ENCODE results near the gene BEST1.
"Not testable (repeated sequence)": the region's sequence is repeated elsewhere in the genome, so short reads cannot be mapped to it uniquely, and the experiment has no call there.

The BEST1 gene

DNA sequence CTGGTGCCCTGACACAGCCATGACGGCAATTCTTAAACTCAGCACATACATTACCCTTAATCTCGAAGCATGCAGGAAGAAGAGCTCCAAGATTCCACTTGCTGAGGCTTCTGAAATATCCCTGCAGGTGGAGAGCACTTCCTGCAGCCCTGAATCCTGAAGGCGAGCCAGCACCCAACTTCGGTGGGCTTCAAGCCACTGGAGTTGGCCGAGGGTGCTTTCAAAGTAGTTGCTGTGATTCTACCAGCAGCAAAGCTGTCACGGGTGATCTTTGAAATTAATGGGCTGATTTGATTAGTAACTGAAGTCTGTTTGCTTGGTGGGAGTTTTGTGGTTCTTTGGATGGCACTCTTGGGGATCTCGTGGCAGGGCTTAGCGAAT, 26.3 kb downstream of the BEST1 start:
- no peak for DNase-seq (ENCODE audit: low read depth, low spot score)

DNA sequence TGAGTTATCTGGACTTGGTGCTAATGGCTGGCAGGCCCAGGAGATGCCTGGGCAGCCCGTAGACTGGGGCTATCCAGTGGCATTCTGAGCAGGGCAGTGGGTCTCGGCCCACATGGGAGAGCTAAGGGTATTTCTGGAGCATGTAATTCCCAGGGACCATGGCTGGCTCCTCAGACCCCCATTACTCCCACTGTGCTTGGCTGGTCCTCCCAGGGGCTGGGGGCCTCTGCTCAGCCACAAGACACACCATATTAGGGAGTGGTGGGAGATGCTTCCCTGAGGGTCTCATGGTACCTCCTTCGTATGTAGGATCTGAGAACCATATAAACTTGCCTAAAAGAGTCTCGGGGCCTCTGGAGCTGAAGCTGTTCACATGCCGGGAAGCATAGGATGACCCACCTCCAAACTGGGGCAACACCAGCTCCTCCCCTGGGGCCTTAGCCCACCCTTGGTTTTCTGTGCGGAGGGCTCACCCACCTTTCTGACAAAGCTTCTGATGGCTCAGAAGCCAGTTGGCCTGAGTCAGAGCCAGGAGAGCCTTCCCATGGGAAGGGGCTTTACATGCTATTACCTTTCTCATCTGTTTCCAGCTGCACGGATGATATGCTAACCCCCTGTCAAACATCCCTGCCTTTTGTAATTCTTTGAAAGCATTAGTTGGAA, 26.8 kb downstream of the BEST1 start:
- DNase-seq (ENCODE audit: low read depth, low spot score) = no peak

DNA sequence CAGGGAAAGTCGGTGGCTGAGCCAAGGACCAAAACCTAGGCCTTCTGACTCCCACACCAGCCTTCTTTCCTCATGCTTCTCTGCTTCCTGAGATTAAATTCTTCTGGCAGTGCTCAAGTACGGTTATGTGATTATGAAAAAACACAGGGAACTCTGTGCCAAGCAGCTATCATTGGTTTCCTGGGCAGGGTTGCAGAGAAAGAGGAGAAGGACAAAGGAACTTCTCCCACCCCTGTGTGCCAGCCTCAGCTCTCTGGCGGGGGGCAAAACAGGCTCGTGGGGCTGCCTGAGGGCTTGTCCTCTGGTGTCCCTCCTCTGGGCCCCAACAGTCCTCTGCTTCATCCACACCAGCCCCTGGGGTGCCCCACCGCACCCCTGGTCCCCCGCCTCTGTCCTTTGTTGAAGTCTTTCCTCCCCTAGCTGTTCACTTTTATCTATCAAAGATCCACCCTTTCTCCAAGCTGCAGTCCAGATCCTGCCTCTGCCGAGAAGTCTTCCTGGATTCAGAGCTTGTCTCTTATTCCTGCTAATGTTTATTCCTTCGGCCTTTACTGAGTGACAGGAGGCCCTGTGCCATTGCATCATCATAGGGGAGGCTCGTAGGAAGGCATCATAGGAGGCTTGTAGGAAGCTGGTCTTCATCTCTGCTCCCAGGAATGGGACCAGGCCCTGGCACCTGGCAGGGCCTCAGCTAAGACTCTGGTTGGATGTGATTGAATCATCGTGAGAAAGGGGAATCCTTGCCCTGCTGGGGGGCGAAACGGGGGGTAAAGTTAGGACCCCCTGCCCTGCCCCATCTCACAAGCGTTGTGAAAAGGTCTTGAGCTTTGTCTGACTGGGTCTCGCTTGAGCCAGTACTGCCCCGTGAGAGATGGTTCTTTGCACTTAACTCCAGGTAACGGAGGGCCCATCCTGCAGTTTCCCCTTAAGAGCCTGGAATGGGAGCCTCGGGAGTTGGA, 28.8 kb downstream of the BEST1 start:
- DNase-seq (ENCODE audit: low read depth, low spot score) = no peak

DNA sequence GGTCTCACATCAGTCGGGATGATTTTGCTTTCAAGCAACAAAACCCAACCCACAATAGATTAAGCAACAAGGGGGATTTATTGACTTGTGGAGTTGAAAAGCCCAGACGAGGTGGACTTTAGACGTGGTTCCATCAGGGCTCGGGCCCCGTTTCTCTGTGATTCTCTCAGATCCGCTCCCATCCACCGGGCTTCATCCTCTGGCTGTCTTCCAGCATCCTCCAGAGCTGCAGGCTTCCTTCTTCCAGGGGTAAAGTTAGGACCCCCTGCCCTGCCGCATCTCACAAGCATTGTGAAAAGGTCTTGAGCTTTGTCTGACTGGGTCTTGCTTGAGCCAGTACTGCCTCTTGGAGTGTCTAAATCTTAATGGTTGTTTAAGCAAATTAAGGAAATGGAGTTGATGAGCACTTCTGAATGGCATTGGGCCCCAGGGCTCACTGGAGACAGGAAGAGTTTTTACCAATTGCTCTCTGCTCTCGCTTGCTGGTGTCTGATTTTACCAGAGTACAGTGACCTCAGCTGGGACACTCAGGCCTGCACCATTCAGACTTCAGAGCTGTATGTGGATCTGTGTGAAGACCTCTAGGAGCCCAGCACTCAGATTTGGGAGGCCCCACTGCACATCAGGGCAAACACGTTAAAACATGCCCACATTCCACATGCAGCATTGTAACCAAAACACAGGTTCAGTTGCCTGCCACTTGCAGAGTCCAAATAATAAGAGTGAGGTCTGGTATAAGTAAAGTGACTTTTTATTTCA, 30.8 kb downstream of the BEST1 start:
- DNase-seq (ENCODE audit: low read depth, low spot score) = peak; percentile 32

DNA sequence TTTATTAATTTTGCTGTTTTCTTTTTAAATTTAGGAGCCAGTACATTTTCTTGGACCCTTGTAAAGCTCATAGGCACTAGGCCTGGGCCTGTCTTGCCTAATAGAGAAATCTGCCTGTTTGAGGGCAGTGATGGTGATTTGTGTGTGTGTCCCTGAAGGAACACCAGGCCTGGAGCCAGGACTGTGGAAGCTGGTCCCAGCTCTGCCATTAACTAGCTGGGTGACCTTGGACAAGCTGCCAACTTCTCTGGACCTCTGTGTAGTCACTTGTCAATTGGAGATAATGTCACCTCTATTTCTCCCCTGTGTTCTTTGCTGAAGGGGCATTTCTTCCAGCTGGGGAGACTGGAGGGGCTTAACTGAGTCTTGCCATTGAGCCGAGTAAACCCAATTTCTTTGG, 33.3 kb downstream of the BEST1 start:
- DNase-seq (ENCODE audit: low read depth, low spot score) = no peak

DNA sequence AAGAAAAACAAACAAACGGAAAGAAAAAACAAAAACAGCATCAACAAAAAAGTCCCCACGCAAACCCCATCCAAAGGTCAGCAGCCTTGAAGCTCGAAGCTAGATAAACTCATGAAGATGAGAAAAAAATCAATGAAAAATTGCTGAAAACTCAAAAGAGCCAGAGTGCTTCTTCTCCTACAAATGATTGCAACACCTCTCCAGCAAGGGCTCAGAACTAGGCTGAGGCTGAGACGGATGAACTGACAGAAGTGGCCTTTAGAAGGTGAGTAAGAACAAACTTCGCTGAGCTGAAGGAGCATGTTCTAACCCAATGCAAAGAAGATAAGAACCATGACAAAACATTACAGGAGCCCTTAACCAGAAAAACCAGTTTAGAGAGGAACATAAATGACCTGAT, 35.7 kb downstream of the BEST1 start:
- peak; percentile 38 for DNase-seq (ENCODE audit: low read depth, low spot score)

DNA sequence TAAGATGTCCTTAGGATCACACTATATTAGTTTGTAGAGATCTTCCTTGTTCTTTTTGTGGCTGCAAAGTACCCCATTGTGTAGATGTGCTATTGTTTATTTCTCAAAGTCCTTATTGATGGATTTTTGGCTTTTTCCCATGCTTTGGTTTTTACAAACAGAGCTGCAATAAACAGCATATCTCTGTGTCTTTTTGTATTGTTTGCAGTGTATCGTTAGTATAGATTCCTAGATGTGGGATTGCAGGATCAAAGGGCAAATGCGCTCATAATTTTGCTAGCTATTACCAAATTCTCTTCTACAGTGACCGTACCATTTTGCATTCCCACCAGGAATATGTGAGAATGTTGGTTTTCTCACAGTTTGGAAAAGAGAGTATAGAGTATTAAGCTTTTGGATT, 44.8 kb downstream of the BEST1 start:
- DNase-seq (ENCODE audit: low read depth, low spot score) = no peak

DNA sequence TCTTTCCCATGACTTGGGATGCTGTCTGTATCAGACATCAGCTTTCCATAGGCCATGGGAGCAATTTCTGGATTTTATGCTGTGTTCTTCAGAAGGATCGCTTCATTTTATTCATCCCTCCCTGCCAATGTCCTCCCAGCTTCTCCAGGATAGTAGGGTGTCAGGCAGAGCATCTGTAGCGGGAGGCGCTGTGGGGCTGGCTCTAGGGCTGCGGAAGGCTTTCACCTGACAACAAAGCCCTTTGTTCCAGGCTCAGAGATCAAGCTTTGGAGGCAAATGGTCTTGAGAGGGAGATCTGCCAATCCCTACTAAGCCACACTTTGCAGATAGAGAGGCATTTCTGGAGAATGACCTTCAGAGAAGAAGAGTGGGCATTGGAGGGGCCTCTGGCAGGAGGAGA, 46.8 kb downstream of the BEST1 start:
- peak; percentile 28 for DNase-seq (ENCODE audit: low read depth, low spot score)

DNA sequence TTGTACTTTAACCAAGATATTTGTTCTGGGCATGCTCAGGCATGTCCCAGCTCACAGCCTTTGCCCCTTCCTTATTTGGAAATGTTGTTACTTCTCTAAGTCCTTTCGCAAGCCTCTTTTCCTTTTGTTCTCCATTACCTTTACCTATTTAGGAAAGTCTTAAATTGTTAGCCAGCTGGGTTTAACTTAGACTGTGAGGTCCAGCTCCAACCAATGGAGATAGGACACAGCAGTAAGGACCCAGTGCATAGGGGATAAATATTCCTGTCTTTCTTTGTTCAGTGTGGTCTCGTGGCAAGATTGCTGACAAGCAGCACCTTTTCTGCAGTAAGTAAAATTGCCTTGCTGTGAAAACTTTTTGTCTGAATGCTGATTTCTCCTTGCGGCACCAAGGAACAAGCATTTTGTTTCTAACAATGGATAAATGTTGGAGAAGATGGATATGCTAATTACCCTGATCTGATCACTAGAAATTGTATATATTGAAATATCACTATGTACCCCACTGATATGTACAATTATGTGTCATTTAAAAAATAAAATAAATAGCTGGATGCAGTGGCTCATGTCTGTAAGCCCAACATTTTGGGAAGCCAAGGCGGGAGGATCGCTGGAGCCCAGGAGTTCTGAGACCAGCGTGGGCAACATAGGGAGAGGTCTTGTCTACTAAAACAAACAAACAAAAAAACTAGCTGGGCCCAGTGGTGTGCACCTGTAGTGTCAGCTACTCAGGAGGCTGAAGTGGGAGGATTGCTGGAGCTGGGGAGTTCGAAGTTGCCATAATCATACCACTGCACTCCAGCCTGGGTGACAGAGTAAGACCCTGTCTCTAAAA, 49.2 kb downstream of the BEST1 start:
- DNase-seq (ENCODE audit: low read depth, low spot score) = no peak

DNA sequence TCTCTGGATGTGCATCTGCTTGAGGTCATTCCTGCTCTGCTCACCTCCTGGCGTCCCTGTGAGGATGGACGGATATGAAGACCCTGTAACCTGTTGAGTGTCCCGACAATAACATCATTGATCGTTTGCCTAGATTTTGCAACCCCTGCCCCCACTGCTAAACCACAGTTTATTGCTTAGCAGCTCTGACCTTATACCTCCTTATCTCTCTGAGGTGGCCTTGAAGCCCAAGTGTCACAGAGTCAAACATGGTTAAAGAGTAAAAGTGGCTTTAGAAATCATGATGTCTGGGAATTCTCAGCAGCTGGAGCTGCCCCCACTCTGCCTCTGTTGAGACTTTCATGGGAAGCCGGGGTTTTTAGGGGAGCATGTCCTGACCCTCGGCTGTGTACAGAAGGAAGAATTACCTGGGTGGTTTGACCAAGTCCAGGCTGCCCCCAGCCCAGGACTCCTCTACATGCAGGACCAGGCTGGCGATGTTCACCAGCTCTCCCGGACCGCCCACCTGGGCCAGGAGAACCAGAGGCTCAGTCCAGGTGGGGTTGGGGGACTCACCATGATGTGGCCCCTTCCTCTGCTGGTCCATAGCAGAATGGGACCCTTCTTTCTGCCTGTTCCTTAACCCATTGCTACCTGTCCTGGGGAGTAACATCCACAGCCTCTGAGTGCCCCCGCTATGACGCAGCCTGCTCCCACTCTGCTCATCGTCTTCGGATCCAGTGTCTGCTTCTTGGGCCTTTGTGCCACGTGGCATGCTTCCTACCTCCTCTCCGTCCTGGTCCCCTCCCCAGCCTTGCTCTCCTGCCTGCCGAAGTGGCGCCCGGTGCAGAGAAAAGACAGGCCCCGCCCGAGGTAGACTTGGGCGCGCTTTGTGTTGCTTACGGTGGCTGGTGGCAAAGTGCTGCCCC, 50.6 kb downstream of the BEST1 start:
- no peak for DNase-seq (ENCODE audit: low read depth, low spot score)

DNA sequence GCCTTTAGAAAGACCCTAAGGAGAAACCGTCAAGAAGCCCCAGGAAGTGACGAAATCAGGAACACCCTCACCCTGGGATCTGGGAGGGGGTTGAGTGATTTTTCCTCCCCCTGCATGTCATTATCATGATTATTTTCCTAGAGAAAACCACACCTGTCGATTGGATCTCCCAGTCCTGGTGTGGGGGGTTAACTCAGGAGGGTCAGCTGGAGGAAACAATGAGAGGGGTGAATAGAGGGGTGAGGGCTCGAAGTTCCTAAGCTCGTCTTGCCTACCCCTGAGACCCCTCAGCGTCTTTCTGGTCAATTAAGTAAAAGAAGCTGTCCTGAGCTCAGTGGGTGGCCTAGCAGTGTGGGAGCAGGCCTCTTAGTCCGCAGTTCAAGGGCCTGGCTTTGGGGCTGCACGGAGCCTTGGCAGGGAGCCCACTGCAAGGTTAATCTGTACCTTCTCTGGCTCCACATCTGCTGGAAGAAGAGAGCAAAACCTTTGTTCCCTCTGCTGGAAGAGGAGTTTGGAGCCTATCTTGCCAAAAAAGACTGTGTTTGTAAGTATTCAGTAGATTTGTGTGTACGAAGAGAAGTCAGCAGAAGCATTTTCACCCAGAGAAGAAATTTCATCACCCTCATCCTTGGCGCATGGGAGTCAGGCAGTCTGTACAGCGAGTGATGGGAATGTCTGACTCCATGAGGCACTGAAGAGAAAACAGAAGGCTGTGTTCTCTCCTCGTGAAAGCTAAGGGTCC, 51.5 kb downstream of the BEST1 start:
- DNase-seq (ENCODE audit: low read depth, low spot score) = no peak

DNA sequence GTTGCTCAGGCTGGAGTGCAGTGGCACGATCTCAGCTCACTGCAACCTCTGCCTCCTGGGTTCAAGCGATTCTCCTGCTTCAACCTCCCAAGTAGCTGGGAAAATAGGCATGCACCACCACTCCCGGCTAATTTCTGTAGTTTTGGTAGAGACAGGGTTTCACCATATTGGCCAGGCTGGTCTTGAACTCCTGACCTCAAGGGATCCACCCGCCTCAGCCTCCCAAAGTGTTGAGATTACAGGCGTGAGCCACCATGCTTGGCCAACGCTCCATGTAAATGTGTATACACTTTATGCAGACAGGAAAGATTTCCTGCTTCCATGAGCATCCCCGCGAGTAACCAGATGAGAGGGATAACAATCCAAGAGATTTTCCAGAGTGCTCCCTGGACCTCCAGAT, 52.1 kb downstream of the BEST1 start:
- DNase-seq (ENCODE audit: low read depth, low spot score) = not testable (repeated sequence)

DNA sequence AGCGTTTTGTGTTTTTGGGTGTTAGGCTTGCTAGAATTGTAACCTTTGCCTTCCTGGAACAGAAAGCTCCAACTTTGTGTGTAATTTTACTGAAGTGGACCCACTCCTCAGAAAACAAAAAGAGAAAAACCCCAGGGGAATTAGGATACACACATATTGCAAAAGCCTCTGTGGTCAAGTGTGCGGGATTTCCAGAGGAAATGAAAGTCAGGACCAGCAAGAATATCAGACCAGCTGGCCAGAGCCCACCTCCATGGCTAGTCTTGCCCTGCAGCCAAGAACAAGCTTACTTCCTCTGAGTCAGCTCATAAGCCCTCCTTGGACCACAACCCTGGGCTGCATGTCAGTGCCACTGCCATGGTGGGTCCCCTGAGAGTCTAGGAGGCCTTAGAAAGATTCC, 54.3 kb downstream of the BEST1 start:
- no peak for DNase-seq (ENCODE audit: low read depth, low spot score)

DNA sequence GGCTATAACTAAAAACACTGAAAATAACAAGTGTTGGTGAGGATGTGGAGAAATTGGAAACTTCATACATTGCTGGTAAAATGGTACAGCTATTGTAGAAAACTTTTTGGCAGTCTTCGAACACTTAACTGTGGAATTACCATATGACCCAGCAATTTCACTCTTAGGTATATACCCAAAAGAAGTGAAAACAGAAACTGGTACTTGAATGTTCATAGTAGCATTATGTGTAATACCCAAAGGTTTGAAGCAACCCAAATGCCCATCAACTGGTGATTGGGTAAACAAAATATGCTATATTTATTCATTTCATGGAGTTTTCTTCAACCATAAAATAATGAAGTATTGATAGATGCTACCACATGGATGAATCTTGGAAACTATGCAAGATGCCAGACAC, 58.0 kb downstream of the BEST1 start:
- DNase-seq (ENCODE audit: low read depth, low spot score) = no peak

DNA sequence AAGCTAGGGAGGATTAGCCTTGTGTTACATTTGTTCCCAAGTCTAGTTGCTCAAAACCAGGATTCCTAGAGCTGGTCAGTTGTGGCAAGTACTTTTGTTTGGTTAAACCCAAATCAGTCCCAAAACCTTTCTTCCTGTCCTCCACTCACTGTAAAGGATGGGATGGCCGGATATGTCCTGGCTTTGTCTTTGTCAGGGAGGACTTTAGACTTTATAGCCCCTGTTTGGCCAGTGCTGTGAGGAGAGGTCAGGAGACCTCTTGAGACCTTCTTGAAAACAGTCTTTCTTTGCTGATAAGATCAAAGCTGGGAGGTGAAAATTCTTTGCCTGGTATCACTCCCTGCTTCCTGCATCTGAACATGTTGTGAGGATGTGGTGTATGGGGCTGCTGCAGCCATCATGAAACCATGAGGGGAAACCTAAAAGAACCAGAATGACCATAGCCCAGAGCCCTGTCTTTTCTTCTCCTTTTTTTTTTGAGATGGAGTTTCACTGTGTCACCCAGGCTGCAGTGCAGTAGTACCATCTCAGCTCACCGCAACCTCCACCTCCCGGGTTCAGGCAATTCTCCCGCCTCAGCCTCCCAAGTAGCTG, 60.9 kb downstream of the BEST1 start:
- peak; percentile 16 for DNase-seq (ENCODE audit: low read depth, low spot score)

DNA sequence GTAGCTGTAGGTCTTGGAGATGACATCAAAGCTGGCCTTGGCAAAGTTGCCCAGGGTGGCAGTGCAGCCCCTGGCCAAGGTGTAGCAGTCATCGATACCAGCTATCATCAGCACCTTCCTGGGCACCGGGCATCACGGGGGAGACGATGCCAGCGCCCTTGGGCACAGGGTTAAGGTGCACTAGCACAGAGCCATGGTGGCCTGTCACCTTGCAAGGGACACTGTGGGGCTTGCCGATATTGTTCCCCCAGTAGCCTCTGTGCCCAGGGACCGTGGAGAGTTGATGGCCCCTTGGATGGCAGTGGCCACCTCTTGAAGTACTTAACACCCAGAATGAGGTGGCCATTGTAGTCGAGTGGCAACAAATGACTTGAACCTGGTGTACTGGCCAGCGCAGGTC, 61.7 kb downstream of the BEST1 start:
- DNase-seq (ENCODE audit: low read depth, low spot score) = no peak

DNA sequence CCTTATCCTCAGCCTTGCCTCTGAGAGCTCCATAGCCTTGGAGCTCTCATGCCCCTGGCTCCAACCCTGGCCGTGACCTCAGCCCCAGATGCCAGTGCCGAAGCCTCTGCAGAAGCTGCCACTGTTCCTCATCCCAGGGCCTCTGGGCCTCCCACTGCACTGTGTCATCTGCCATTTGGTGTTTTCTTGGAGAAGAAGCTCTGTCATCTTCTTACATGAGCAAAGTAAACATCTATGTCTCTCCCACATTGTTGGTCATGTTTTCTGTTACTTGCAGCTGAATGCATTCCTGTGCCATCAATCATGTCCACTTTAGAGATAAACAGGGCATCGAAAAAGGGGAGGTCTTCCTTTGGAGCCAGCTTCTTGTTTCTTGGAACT, 62.3 kb downstream of the BEST1 start:
- DNase-seq (ENCODE audit: low read depth, low spot score) = no peak

DNA sequence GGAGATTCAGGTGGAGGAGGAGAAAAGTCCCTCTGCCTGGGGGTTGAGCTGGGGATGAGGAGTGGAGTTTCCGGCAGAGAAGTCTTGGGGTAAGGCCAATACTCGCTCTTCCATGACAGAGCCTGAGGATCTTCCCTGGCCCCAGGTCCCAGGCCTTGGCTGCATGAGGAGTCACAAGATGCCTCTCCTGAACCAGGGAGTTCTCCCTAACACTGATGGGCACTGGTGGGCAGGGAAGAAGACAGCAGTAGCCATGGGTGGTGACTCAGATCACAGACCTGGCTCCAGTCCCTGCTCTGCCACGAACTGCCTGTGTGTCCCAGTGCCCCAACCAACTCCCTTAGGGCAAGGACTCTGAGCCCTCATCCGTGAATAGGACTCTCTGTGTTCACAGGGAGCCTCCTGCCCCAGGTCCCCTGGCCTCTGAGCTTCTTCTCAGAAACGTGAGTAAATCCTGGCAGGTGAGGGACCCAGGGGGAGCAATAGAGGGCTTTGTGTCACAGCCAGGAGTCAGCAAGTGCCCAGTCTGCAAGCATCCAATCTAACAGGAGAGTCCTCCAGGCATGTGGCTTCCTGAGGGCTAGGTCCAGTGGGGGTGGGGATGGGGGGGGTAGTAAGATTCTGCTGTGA, 62.8 kb downstream of the BEST1 start:
- DNase-seq (ENCODE audit: low read depth, low spot score) = peak; percentile 19
